HEK293 (cell line): ENCODE data around the gene PANK2.
"Not testable (repeated sequence)": the region's sequence is repeated elsewhere in the genome, so short reads cannot be mapped to it uniquely, and the experiment has no call there.

Experiments
- CTCF ChIA-PET: fragments of 350-600 bp; formaldehyde crosslinking; extraction: SDS; loops from one replicate; lab custom pipeline; 2021; ENCODE audit warnings: antibody characterized with exemption; lab: Yijun Ruan, JAX
- POLR2A ChIA-PET: fragments of 300-600 bp; formaldehyde crosslinking; extraction: SDS; loops from one replicate; lab custom pipeline; 2020; ENCODE audit warnings: antibody characterized with exemption, inconsistent platforms; lab: Yijun Ruan, JAX
- H3K27ac ChIP-seq: fragments of 200-500 bp; sonication (Bioruptor generic); 2 replicates; pipeline ENCODE4 v1.5.1; 2014; ENCODE audit warnings: low read depth, low read length, control low read depth, inconsistent platforms; ENCODE audit errors: extremely low read depth
- H3K36me3 ChIP-seq, 2 experiments: fragments of 200-500 bp in 1 of 2; sonication (Bioruptor generic) in 1 of 2; 1 replicate in 1 of 2; 2 replicates in 1 of 2; pipeline ENCODE4 v1.5.1; 2014 to 2017; ENCODE audit warnings: inconsistent platforms in 2 of 2, low read length in 2 of 2; ENCODE audit not compliant: control insufficient read depth in 2 of 2, insufficient read depth in 1 of 2
- H3K4me1 ChIP-seq: fragments of 200-500 bp; sonication (Bioruptor generic); 2 replicates; pipeline ENCODE4 v1.5.1; 2014; ENCODE audit warnings: mild to moderate bottlenecking, low read length, inconsistent platforms; ENCODE audit not compliant: control insufficient read depth, insufficient read depth
- H3K4me3 ChIP-seq: 2 replicates; pipeline ENCODE4 v1.5.1; 2011; ENCODE audit warnings: low read depth, mild to moderate bottlenecking, control low read depth, low read length, moderate library complexity
- H3K9me3 ChIP-seq: fragments of 200-500 bp; sonication (Bioruptor generic); 2 replicates; pipeline ENCODE4 v1.5.1; 2014; ENCODE audit warnings: low read depth, low read length, inconsistent platforms; ENCODE audit not compliant: control insufficient read depth, insufficient read depth
- TCF7L2 ChIP-seq: IDR thresholded peaks from 2 replicates; pipeline ENCODE4 v1.6.1; 2011; ENCODE audit warnings: low read depth, mild to moderate bottlenecking, inconsistent platforms, low read length, moderate library complexity, borderline replicate concordance
- ZNF10 ChIP-seq: fragments of 450-650 bp; formaldehyde crosslinking; IDR thresholded peaks from 2 replicates; pipeline ENCODE4 v1.5.1; 2017; ENCODE audit warnings: missing biosample characterization, missing genetic modification characterization
- ZNF146 ChIP-seq: fragments of 450-650 bp; formaldehyde crosslinking; IDR thresholded peaks from 2 replicates; pipeline ENCODE4 v1.5.1; 2016; ENCODE audit warnings: missing biosample characterization, missing genetic modification characterization
- ZNF157 ChIP-seq: fragments of 450-650 bp; formaldehyde crosslinking; IDR thresholded peaks from 2 replicates; pipeline ENCODE4 v1.5.1; 2016; ENCODE audit warnings: missing biosample characterization, missing genetic modification characterization
- ZNF19 ChIP-seq: fragments of 450-650 bp; formaldehyde crosslinking; IDR thresholded peaks from 2 replicates; pipeline ENCODE4; 2016; ENCODE audit warnings: missing biosample characterization, missing genetic modification characterization, low read depth
- ZNF350 ChIP-seq: fragments of 450-650 bp; formaldehyde crosslinking; IDR thresholded peaks from 2 replicates; pipeline ENCODE4 v1.5.0; 2017; ENCODE audit warnings: missing biosample characterization, mild to moderate bottlenecking, missing genetic modification characterization
- ZNF394 ChIP-seq: fragments of 450-650 bp; formaldehyde crosslinking; IDR thresholded peaks from 2 replicates; pipeline ENCODE4 v1.5.1; 2016; ENCODE audit warnings: missing biosample characterization, missing genetic modification characterization, mild to moderate bottlenecking, moderate library complexity, borderline replicate concordance
- ZNF501 ChIP-seq: fragments of 450-650 bp; formaldehyde crosslinking; IDR thresholded peaks from 2 replicates; pipeline ENCODE4 v1.5.1; 2016; ENCODE audit warnings: missing biosample characterization, missing genetic modification characterization
- ZNF670 ChIP-seq: fragments of 450-650 bp; formaldehyde crosslinking; IDR thresholded peaks from 2 replicates; pipeline ENCODE4 v1.5.1; 2016; ENCODE audit warnings: missing biosample characterization, missing genetic modification characterization, low read depth
- ZXDB ChIP-seq: fragments of 450-650 bp; formaldehyde crosslinking; IDR thresholded peaks from 2 replicates; pipeline ENCODE4 v1.5.1; 2016; ENCODE audit warnings: missing biosample characterization, missing genetic modification characterization
- TF ChIP-seq, protein P1 (sequence below): fragments of 450-650 bp; formaldehyde crosslinking; IDR thresholded peaks from 2 replicates; pipeline ENCODE4 v1.5.1; 2016; ENCODE audit warnings: missing biosample characterization, missing genetic modification characterization
- TF ChIP-seq, protein P2 (sequence below): sonication (generic); formaldehyde crosslinking; IDR thresholded peaks from 2 replicates; pipeline ENCODE4 v1.8.1; 2022; ENCODE audit warnings: mild to moderate bottlenecking, moderate library complexity, missing genetic modification reagents
- TF ChIP-seq, protein P3 (sequence below): fragments of 450-650 bp; formaldehyde crosslinking; IDR thresholded peaks from 2 replicates; pipeline ENCODE4 v1.5.1; 2016; ENCODE audit warnings: missing biosample characterization, missing genetic modification characterization
- TF ChIP-seq, protein P4 (sequence below): fragments of 450-650 bp; formaldehyde crosslinking; IDR thresholded peaks from 2 replicates; pipeline ENCODE4 v1.5.1; 2016; ENCODE audit warnings: missing biosample characterization, missing genetic modification characterization
- TF ChIP-seq, protein P5 (sequence below): fragments of 450-650 bp; formaldehyde crosslinking; IDR thresholded peaks from 2 replicates; pipeline ENCODE4 v1.5.1; 2016; ENCODE audit warnings: missing biosample characterization, missing genetic modification characterization

PANK2 gene

DNA sequence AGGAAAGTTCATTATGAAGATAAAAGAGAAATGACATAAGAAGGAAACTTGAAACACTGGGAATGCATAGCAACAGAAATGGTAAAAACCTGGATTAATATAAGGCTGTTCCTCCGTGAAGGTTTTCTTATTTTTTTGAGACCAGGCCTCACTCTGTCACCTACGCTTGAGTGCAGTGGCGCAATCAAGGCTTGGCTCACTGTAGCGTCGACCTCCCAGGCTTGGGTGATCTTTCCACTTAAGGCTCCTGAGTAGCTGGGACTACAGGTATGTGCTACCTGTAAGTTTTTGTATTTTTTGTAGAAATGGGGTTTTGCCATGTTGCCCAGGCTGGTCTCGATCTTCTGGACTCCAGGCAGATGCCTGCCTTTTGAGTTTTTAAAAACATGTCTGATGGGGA lies 51.7 kb downstream of the PANK2 start (continued):
- TF ChIP-seq TCF7L2 (no peak), ZNF670 (tag by site-specific recombination) (no peak)

DNA sequence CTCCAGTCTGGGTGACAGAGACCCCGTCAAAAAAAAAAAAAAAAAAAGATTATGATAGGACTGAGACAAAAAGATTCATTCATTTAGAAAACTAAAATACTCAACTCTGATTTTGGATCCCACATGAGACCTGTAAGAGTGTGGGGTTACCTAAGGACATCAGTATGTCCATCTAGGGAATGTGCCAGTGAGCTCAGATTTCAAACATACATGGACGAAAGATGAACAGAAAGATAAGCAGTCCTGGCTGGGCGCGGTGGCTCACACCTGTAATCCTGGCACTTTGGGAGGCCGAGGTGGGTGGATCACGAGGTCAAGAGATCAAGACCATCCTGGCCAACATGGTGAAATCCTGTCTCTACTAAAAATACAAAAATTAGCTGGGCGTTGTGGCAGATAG lies 57.5 kb downstream of the PANK2 start:
- POLR2A ChIA-PET, H3K36me3 ChIP-seq, H3K4me3 ChIP-seq, H3K4me1 ChIP-seq, H3K9me3 ChIP-seq, H3K27ac ChIP-seq: not testable (repeated sequence)
- CTCF ChIA-PET, result interaction anchor here (1.8 kb wide), 1 partner anchor 138 kb away, joined by 4 read pairs; no protein-coding TSS in a partner anchor

DNA sequence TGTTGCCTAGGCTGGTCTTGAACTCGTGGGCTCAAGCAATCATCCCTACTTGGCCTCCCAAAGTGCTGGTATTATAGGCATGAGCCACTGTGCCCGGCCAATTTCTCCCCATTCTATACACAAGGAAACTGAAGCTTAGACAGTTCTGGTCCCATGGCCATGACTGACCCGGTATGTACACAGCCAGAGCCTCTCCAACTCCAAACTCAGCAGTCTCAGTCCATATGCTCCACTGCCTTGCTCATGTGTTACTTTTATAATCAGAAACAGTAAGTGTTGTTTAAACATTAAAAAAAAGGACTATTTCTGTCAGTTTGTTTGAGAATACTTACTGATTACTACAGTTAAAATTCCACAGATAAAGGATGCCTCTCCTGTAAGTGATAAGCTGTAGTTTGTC lies 75.5 kb downstream of the PANK2 start:
- CTCF ChIA-PET, result interaction anchor here (0.6 to 0.7 kb wide), 3 partner anchors 17 to 1065 kb away, joined by 3 read pairs; no protein-coding TSS in a partner anchor
- H3K4me1 ChIP-seq, result no peaks in the 10 kb centered on the region
- TF ChIP-seq ZNF19 (tag by site-specific recombination), result no peak
- TF ChIP-seq ZXDB, result no peak
- no peak for TF ChIP-seq ZNF501
- no peak for TF ChIP-seq ZNF394 (tag by site-specific recombination)
- TF ChIP-seq ZNF10 (tag by site-specific recombination), result no peak
- TF ChIP-seq, protein P1, sequence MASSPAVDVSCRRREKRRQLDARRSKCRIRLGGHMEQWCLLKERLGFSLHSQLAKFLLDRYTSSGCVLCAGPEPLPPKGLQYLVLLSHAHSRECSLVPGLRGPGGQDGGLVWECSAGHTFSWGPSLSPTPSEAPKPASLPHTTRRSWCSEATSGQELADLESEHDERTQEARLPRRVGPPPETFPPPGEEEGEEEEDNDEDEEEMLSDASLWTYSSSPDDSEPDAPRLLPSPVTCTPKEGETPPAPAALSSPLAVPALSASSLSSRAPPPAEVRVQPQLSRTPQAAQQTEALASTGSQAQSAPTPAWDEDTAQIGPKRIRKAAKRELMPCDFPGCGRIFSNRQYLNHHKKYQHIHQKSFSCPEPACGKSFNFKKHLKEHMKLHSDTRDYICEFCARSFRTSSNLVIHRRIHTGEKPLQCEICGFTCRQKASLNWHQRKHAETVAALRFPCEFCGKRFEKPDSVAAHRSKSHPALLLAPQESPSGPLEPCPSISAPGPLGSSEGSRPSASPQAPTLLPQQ (tag by site-specific recombination), result no peak
- TF ChIP-seq, protein P2, sequence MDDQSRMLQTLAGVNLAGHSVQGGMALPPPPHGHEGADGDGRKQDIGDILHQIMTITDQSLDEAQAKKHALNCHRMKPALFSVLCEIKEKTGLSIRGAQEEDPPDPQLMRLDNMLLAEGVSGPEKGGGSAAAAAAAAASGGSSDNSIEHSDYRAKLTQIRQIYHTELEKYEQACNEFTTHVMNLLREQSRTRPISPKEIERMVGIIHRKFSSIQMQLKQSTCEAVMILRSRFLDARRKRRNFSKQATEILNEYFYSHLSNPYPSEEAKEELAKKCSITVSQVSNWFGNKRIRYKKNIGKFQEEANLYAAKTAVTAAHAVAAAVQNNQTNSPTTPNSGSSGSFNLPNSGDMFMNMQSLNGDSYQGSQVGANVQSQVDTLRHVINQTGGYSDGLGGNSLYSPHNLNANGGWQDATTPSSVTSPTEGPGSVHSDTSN (CRISPR knock-in tag), result no peak
- TF ChIP-seq, all 188 proteins: peak for 0
- Histone ChIP-seq H3K27ac (no peak overlapping the region), H3K4me3 (no peak overlapping the region), H3K36me3 (peaks cover 0 to 4% of the 10 kb centered on the region in 2 experiments; a peak in 1 of 3 replicates), H3K9me3 (no peaks in the 10 kb centered on the region)
- POLR2A ChIA-PET, result no interaction called here

DNA sequence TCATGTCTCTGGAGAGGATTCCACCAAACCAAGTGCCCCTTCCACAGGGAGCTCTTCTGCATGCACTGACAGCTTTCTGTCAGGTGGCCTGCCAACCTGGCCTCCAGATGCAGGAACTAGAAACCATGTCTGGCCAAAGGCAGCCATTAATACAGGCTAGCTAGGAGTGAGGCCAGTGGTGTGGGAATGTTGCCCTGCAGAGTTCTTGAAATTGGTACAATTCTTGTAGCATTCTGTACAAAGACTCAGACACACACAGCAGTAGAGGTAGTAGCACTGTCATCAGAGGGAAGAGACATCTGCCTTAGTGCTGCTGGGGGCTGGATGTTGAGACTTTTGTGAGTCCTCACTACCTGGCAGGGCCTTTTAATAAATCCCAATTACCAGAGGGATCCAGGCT lies 77.4 kb downstream of the PANK2 start:
- Histone ChIP-seq H3K4me1 (no peaks in the 10 kb centered on the region), H3K36me3 (peaks cover 0 to 4% of the 10 kb centered on the region in 2 experiments; a peak in 1 of 3 replicates), H3K9me3 (no peaks in the 10 kb centered on the region), H3K4me3 (no peak overlapping the region), H3K27ac (no peak overlapping the region)
- POLR2A ChIA-PET, result interaction anchor here (0.5 kb wide), 1 partner anchor 350 kb away, joined by 3 read pairs; no protein-coding TSS in a partner anchor
- no peak for TF ChIP-seq ZNF350 (tag by site-specific recombination)
- TF ChIP-seq ZNF146 (tag by site-specific recombination), result no peak
- TF ChIP-seq ZNF157 (tag by site-specific recombination), result no peak
- TF ChIP-seq, protein P3, sequence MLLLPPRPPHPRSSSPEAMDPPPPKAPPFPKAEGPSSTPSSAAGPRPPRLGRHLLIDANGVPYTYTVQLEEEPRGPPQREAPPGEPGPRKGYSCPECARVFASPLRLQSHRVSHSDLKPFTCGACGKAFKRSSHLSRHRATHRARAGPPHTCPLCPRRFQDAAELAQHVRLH (tag by site-specific recombination), result no peak
- TF ChIP-seq, protein P4, sequence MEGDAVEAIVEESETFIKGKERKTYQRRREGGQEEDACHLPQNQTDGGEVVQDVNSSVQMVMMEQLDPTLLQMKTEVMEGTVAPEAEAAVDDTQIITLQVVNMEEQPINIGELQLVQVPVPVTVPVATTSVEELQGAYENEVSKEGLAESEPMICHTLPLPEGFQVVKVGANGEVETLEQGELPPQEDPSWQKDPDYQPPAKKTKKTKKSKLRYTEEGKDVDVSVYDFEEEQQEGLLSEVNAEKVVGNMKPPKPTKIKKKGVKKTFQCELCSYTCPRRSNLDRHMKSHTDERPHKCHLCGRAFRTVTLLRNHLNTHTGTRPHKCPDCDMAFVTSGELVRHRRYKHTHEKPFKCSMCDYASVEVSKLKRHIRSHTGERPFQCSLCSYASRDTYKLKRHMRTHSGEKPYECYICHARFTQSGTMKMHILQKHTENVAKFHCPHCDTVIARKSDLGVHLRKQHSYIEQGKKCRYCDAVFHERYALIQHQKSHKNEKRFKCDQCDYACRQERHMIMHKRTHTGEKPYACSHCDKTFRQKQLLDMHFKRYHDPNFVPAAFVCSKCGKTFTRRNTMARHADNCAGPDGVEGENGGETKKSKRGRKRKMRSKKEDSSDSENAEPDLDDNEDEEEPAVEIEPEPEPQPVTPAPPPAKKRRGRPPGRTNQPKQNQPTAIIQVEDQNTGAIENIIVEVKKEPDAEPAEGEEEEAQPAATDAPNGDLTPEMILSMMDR (tag by site-specific recombination), result no peak
- TF ChIP-seq, protein P5, sequence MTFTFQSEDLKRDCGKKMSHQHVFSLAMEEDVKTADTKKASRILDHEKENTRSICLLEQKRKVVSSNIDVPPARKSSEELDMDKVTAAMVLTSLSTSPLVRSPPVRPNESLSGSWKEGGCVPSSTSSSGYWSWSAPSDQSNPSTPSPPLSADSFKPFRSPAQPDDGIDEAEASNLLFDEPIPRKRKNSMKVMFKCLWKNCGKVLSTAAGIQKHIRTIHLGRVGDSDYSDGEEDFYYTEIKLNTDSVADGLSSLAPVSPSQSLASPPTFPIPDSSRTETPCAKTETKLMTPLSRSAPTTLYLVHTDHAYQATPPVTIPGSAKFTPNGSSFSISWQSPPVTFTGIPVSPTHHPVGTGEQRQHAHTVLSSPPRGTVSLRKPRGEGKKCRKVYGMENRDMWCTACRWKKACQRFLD (tag by site-specific recombination), result no peak
- CTCF ChIA-PET, result interaction anchor here (0.6 kb wide), 1 partner anchor 73 kb away, joined by 3 read pairs; no protein-coding TSS in a partner anchor
